Stimulated activated CD8-positive, alpha-beta memory T cell treated with anti-CD3 and anti-CD28 coated beads, Interleukin-15, amount 100 ng/mL, for 4 hours (primary cell): ENCODE measurements around the gene SERPINI1.
"Not testable (repeated sequence)": the region's sequence is repeated elsewhere in the genome, so short reads cannot be mapped to it uniquely, and the experiment has no call there.

ENCODE experiments used
- DNase-seq, 2 donors: peaks; one replicate each; pipeline ENCODE4 v3.0.0-alpha.2; 2020; ENCODE audit warnings: low read depth in 2 of 2

Gene SERPINI1

DNA sequence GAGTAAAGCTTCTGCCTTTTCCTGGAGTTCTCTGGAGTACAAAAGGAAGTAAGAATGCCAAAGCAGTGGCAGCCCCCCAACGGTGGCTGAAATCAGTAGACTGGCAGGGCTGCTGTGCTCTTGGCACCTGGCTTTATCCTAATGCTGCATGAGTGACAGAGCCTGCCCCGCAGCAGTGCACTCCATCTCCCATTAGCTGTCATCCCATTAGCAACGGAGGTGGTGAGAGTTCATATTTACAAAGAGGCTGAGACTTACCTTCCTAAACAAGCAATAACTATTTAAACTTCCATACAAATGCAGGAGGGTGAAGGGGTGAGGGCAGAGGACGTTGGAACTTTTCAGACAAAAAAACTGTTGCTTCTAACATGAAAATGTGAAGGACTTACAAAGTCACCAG lies 51.9 kb downstream of the SERPINI1 start:
- no peak for DNase-seq

DNA sequence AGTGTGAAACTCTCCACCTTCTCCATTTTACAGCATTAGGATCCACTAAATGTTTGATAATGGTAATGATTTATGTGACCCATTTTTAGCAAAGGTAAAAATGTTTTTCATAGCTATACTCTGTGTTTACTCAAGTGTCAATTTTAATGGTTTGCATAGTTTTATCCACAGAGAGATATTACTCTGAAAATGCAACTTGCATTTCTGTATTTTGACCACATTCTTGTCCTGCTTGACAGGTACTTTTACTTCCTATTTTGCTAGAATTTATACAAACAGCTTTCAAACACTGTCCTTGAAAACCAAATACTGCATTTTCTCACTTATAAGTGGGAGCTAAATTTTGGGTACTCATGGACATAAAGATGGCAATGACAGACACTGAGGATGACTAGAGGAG lies 62.9 kb downstream of the SERPINI1 start:
- DNase-seq = no peak

GRCh38 chr3:167808910-167809309 lies 73.4 kb downstream of the SERPINI1 start:
- DNase-seq = no peak

GRCh38 chr3:167810236-167810635 lies 74.7 kb downstream of the SERPINI1 start:
- no peak for DNase-seq

DNA sequence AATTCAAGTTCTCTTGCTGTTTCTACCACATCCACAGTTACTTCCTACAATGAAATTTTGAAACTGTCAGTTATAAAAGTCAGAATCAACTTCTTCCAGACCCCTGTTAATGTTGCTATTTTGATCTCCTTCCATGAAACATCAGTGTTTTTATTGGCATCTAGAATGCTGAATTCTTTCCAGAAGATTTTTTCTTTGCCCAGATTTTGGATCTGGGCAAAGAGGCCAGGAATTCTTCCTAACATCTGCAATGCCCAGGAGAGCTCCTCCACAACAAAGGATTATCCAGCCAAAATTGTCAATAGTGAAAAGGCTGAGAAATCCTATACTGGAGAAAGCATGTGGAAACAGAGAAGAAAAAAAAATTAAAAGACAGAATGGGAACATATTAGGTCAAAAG lies 75.5 kb downstream of the SERPINI1 start:
- DNase-seq = no peak

DNA sequence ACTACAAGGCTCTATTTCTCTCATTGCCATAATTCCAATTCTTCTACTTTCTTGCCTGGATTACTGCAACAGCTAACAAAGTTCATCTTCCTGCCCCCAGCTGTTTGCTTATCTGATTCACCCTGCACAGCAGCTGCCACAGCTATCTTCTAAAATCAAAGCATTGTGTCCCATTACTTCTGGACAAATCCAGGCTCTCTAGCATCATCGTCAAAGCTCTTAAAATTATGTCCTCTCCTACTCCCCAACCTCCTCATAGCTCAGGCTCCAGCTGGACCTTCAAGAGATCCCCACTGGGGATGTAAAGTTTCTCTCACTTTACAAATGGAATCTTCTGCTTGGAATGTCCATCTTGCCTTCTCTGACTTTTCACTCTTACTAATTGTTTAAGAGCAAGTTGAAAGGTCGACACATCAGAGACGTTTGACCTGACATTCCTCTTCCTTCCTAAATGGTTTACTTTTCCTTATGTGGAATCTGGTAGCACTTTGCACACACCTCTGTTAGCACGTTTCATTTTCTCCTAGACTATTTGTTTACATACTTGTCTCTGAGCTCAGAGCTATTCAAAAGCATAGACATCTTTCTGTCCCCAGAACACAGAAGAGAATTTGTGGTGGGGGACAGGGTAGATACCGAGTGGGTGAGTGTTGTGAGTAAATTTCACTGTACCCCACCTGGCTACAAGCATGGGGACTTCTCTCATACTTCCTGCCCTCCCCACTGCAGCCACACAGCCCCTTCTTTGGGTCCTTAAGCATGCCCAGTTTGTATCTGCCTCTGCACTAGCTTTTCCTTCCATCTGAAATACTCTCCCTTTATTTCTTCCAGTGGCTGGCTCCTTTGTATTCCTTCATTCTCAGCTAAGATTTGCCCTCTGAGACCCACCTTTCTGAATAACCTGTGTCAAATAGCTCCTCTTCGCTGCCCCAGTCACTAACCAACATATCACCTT lies 77.9 kb downstream of the SERPINI1 start:
- no peak for DNase-seq

- no peak for DNase-seq
These were observed 79.0 kb downstream of the SERPINI1 start for GRCh38 chr3:167814441-167814951.

DNA sequence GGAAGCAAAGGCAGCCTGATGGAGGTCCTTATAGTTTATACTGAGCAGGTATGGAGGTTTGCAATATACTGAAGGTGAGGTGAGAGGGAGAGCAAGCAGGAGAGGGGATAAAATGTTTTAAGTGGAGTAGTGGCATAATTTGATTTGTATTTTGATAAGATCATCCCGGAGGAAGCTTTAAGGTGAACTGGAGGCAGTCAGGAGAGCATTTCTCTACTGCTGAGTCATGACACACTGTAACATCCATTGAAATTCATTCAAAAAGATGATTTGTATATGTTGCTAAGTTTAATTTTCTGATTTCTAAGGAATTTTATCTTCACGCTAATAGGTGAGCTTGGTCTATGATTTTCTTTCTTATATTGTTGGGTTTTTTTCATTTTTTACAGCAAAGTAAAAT lies 81.4 kb downstream of the SERPINI1 start:
- DNase-seq = no peak

GRCh38 chr3:167820102-167820865 lies 84.8 kb downstream of the SERPINI1 start:
- DNase-seq = no peak

GRCh38 chr3:167821248-167821805 lies 85.8 kb downstream of the SERPINI1 start:
- no peak for DNase-seq

DNA sequence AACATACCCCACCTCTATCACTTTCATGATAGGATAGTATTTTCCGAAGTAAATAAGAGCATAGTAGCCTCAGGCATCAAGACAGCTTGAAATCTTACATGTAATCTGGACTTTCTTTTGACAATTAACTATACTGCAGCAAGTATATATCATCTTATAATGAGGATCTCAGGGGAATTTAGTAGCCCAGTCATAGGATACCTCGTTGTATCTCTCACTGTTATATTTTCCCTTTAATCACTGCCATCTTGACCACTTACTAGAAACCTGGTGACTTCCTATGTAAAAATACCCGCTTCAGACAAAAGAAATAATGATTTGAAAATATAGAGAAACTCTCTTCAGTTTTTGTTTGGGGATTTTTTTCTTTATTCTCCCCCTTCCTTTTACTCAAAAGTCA lies 88.2 kb downstream of the SERPINI1 start:
- no peak for DNase-seq

DNA sequence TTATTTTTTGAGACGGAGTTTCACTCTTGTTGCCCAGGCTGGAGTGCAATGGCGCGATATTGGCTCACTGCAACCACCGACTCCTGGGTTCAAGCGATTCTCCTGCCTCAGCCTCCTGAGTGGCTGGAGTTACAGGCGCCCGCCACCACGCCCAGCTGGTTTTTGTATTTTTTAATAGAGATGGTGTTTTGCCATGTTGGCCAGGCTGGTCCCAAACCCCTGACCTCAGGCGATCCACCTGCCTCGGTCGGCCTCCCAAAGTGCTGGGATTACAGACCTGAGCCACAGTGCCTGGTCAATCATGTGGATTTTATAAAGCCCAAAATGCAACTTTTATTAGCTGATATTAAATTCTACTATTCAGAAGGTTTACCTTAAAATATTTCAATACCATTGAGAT lies 92.1 kb downstream of the SERPINI1 start:
- not testable (repeated sequence) for DNase-seq

DNA sequence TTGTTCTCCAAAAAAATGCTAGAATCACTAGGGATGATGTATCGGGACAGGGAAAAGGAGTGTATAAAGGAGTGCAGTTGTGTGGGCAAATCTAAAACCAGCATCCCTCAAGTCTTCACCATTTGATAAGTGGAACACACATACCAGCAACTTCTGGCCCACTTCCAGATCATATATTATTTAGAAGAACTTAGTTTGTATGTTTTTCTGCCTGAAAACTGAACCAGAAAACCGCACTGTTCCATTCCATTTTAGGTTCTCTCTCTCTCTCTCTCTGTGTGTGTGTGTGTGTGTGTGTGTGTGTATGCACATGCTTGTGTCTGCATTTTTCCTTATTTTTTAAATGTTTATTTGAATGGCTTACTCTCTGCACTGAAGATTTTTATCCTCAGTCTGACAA lies 93.5 kb downstream of the SERPINI1 start:
- DNase-seq = no peak

DNA sequence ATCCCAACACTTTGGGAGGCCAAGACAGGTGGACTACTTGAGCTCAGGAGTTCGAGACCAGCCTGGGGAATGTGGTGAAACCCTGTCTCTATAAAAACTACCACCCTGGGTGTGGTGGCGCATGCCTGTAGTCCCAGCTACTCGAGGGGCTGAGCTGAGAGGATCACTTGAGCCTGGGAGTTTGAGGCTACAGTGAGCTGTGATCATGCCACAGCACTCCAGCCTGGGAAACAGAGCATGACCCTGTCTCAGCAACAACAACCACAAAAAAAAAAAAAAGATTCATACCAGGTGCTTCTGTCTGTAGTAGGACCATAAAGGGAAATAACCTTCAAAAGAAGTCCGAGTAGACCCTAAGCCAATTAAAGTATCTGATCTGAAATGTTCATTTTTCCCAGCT lies 94.5 kb downstream of the SERPINI1 start:
- no peak for DNase-seq

GRCh38 chr3:167835359-167835758 lies 99.8 kb downstream of the SERPINI1 start:
- no peak for DNase-seq

DNA sequence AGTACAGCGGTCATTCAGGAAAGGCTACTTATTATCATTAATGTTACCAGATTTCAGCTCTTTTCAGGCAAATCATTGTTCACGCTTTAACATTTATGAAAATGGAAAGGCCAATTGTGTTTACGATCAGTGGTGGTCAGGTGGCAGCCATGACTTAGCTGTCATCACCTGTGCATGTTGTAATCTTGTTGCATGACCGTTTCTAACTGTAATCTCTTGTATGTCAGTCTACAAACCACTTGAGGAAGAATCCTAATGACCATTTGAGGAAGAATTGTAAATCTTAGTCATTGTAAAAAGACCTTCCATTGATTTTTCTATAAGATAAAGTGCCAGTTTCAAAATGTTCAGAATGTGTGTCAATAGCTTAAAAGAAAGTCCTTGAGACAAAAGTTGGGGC lies 100.4 kb downstream of the SERPINI1 start:
- no peak for DNase-seq

DNA sequence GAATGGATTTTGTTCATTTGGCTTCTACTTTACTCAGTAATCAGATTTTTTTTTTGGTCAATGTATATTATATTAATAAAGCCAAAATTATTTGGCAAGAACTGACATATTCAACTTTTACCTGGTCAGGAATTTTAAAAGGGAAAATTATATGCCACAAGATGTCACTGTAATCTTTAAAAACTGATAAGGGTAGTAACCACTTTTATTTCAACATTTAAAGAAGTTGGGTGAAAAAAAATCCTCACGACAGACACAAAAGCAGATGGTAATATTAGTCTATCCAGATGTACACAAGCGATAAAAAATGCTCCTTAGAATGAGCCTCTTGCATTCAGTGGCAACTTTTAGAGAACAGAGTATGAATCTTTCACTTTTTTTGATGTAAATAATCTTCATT lies 101.9 kb downstream of the SERPINI1 start:
- no peak for DNase-seq

DNA sequence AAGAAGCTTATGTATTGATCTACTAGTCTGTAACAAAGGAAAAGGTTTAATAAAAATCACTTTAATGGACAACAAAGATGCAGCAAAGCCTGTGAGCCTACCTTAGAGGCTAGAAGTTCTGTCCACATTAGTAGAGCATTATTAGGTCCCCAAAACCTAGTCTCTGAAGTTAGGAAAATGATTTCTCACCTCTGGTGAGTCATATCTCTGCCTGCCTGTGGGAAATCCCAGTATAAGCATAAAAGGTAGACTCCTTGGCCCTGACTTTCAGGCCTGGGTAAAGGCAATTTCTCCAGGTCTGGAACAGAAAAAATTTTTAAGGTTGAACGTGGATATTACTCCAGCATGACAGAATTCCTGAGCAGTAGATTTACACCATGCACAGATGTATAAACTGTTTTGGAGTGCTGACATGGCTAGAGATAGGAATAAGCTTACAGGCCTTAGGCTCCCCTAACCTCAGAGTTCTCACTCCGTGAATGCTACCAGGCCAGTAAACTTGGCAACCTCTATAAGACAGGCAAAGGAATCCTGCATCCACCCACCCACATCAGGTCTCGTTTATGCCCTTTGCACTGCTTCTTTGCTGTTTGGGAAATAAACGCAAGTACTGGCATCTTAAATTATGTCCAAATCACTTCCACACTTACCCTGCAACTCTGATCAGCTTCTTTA lies 104.1 kb downstream of the SERPINI1 start:
- DNase-seq = no peak

DNA sequence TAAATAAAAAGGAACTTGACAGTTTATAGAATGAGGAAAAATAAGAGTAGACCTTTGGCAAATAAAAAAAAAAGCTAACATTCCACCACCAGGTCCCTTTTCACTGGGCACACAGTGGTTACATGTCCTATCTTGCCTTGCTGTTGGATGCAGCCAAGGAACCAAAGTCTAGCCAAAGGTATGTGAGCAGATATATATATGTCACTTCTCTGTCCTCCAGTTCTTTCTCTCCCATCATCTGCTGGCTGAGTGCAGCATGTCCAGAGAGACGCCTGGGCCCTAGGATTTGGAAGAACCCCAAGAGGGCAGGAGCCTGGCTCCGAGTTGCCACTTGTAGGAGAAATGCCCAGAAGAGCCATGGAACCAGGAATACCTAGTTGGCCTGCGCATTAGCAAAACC lies 104.7 kb downstream of the SERPINI1 start:
- DNase-seq = no peak

- no peak for DNase-seq
These were observed 108.0 kb downstream of the SERPINI1 start for GRCh38 chr3:167843481-167843880.

DNA sequence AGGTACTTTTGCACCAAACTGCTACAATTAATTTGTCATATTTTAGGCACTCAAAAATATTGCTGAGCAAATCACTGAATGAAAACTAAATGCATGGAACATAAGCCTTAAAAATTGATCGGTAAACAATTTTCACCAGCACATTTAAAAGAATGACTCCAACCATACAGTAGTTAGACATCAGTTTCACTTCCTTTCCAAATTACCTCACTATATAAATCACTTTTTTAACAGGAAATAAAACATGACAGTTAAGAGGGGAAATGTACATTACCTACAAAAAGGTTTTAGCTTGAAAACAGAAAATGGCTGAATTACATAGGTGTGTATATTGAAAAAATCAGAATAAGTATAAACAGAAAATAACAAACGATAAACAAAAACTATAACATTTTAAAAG lies 108.4 kb downstream of the SERPINI1 start:
- no peak for DNase-seq

GRCh38 chr3:167844528-167844927 lies 109.0 kb downstream of the SERPINI1 start:
- DNase-seq = no peak
